HEK293T (cell line): ENCODE results near the gene ERC1.

Experiments used
- CTCF ChIA-PET: fragments of 350-600 bp; formaldehyde crosslinking; extraction: SDS; loops from one replicate; lab custom pipeline; 2021; ENCODE audit warnings: antibody characterized with exemption, inconsistent platforms; lab: Yijun Ruan, JAX
- POLR2A ChIA-PET: fragments of 350-600 bp; formaldehyde crosslinking; extraction: SDS; loops from one replicate; lab custom pipeline; 2020; ENCODE audit warnings: antibody characterized with exemption, inconsistent platforms; lab: Yijun Ruan, JAX
- DNase-seq: peaks from one replicate; pipeline ENCODE4 v3.0.0; 2012; ENCODE audit warnings: mixed read lengths; ENCODE audit errors: extremely low spot score
- ARNT ChIP-seq: fragments of 450-650 bp; IDR thresholded peaks from 2 replicates; pipeline ENCODE4 v1.6.1; 2017; ENCODE audit warnings: mild to moderate bottlenecking
- BHLHE40 ChIP-seq: fragments of 450-650 bp; IDR thresholded peaks from 2 replicates; pipeline ENCODE4 v1.6.1; 2016; ENCODE audit warnings: mild to moderate bottlenecking, moderate library complexity, borderline replicate concordance
- CTBP1 ChIP-seq: fragments of 450-650 bp; IDR thresholded peaks from 2 replicates; pipeline ENCODE4 v1.6.1; 2016; ENCODE audit warnings: borderline replicate concordance
- ELF4 ChIP-seq: fragments of 450-650 bp; IDR thresholded peaks from 2 replicates; pipeline ENCODE4 v1.6.1; 2017; ENCODE audit warnings: antibody characterized with exemption
- FOXA1 ChIP-seq: fragments of 450-650 bp; IDR thresholded peaks from 2 replicates; pipeline ENCODE4 v1.6.1; 2016; ENCODE audit warnings: mild to moderate bottlenecking
- FOXK2 ChIP-seq: fragments of 450-650 bp; IDR thresholded peaks from 2 replicates; pipeline ENCODE4 v1.6.1; 2016; ENCODE audit warnings: mild to moderate bottlenecking
- FOXM1 ChIP-seq: fragments of 450-650 bp; IDR thresholded peaks from 2 replicates; pipeline ENCODE4 v1.6.1; 2017; ENCODE audit warnings: mild to moderate bottlenecking, borderline replicate concordance
- HDGF ChIP-seq: fragments of 450-650 bp; IDR thresholded peaks from 2 replicates; pipeline ENCODE4 v1.6.1; 2017; ENCODE audit warnings: antibody characterized with exemption, borderline replicate concordance
- L3MBTL2 ChIP-seq: fragments of 450-650 bp; conservative IDR thresholded peaks from 2 replicates; pipeline ENCODE4 v1.6.1; 2016; ENCODE audit warnings: mild to moderate bottlenecking
- LEF1 ChIP-seq: fragments of 450-650 bp; IDR thresholded peaks from 2 replicates; pipeline ENCODE4 v1.6.1; 2017; ENCODE audit warnings: mild to moderate bottlenecking, borderline replicate concordance
- NFRKB ChIP-seq: fragments of 450-650 bp; IDR thresholded peaks from 2 replicates; pipeline ENCODE4 v1.6.1; 2016; ENCODE audit warnings: mild to moderate bottlenecking, moderate library complexity
- PKNOX1 ChIP-seq: fragments of 450-650 bp; IDR thresholded peaks from 2 replicates; pipeline ENCODE4 v1.6.1; 2016
- SP1 ChIP-seq: fragments of 450-650 bp; IDR thresholded peaks from 2 replicates; pipeline ENCODE4 v1.6.1; 2017
- SUZ12 ChIP-seq: fragments of 450-650 bp; IDR thresholded peaks from 2 replicates; pipeline ENCODE4 v1.6.1; 2016; ENCODE audit warnings: mild to moderate bottlenecking
- TARDBP ChIP-seq: fragments of 450-650 bp; IDR thresholded peaks from 2 replicates; pipeline ENCODE4 v1.6.1; 2016
- ZNF384 ChIP-seq: fragments of 450-650 bp; IDR thresholded peaks from 2 replicates; pipeline ENCODE4 v1.6.1; 2016

Gene ERC1

GRCh38 chr12:1507308-1507707 lies 516.3 kb downstream of the ERC1 start:
- TF ChIP-seq FOXM1 = no peak
- no peak for TF ChIP-seq SUZ12
- no peak for TF ChIP-seq FOXK2
- no peak for TF ChIP-seq HDGF
- no peak for TF ChIP-seq CTBP1
- TF ChIP-seq NFRKB = no peak
- no peak for TF ChIP-seq ZNF384
- no peak for TF ChIP-seq TARDBP
- TF ChIP-seq LEF1 = no peak
- TF ChIP-seq SP1 = no peak
- TF ChIP-seq FOXA1 = no peak
- CTCF ChIA-PET = no interaction called here
- POLR2A ChIA-PET = no interaction called here
- DNase-seq = no peak

GRCh38 chr12:1509413-1510052 lies 518.5 kb downstream of the ERC1 start:
- CTCF ChIA-PET = no interaction called here
- TF ChIP-seq FOXA1 (no peak), LEF1 (no peak), TARDBP (no peak), PKNOX1 (no peak), ELF4 (no peak), ARNT (no peak), ZNF384 (no peak), NFRKB (no peak), SP1 (no peak), HDGF (no peak), CTBP1 (no peak), SUZ12 (no peak)
- POLR2A ChIA-PET = no interaction called here
- DNase-seq = no peak

GRCh38 chr12:1510056-1510812 lies 519.2 kb downstream of the ERC1 start:
- TF ChIP-seq FOXM1 (no peak), NFRKB (no peak), ELF4 (no peak), PKNOX1 (no peak), SP1 (no peak), ARNT (no peak), FOXA1 (no peak), ZNF384 (no peak), TARDBP (no peak), CTBP1 (no peak), HDGF (no peak), BHLHE40 (no peak), SUZ12 (no peak), FOXK2 (no peak), L3MBTL2 (no peak), LEF1 (no peak)
- DNase-seq = no peak
- POLR2A ChIA-PET = no interaction called here
- CTCF ChIA-PET = no interaction called here

- TF ChIP-seq NFRKB (no peak), BHLHE40 (no peak), FOXK2 (no peak), FOXM1 (no peak), TARDBP (no peak)
- DNase-seq = no peak
- CTCF ChIA-PET = interaction anchor here (1.2 kb wide), 1 partner anchor 68 kb away, joined by 4 read pairs; no protein-coding TSS in a partner anchor
- POLR2A ChIA-PET = no interaction called here
Measured at GRCh38 chr12:1515010-1515409, 524.0 kb downstream of the ERC1 start.

GRCh38 chr12:1515428-1515827 lies 524.4 kb downstream of the ERC1 start:
- POLR2A ChIA-PET = no interaction called here
- TF ChIP-seq FOXM1 = no peak
- no peak for TF ChIP-seq PKNOX1
- TF ChIP-seq HDGF = no peak
- TF ChIP-seq FOXK2 = no peak
- no peak for TF ChIP-seq FOXA1
- no peak for TF ChIP-seq ZNF384
- no peak for TF ChIP-seq L3MBTL2
- no peak for TF ChIP-seq LEF1
- no peak for TF ChIP-seq ARNT
- TF ChIP-seq CTBP1 = no peak
- TF ChIP-seq BHLHE40 = no peak
- TF ChIP-seq SP1 = no peak
- TF ChIP-seq NFRKB = no peak
- TF ChIP-seq SUZ12 = no peak
- TF ChIP-seq TARDBP = no peak
- DNase-seq = no peak
- CTCF ChIA-PET = interaction anchor here (1.2 kb wide), 1 partner anchor 67 kb away, joined by 4 read pairs; no protein-coding TSS in a partner anchor
